Endothelial cell of umbilical vein (primary cell): ENCODE results near the gene ADM2. TPM values are rescaled to one million over a fixed set of nuclear protein-coding genes. Genes with fewer than 3 reads are reported as not detected.

ENCODE experiments used
- BruUV-seq: library from RNA; stranded (reverse); fragments of 400-500 nt; replicated peaks from 2 replicates; lab custom pipeline; 2021; lab: Mats Ljungman, UMichigan
- CTCF ChIA-PET: fragments of 300-600, 350-600 bp; sonication (Branson Sonifier 250); formaldehyde crosslinking; loops from one replicate; lab custom pipeline; 2021; ENCODE audit warnings: antibody characterized with exemption, inconsistent platforms; lab: Charles Lee
- POLR2A ChIA-PET: fragments of 300-600, 350-600 bp; sonication (Branson Sonifier 250); formaldehyde crosslinking; loops from one replicate; lab custom pipeline; 2021; ENCODE audit warnings: antibody characterized with exemption, inconsistent platforms; lab: Charles Lee
- DNase-seq: peaks from one replicate; pipeline ENCODE4 v3.0.0-alpha.2; 2011; ENCODE audit warnings: low read depth, low spot score
- FAIRE-seq: peaks from 2 replicates; lab custom pipeline; 2011; peaks lifted over from hg19 to GRCh38; lab: Jason Lieb, UNC
- H2AFZ ChIP-seq: 2 replicates; pipeline ENCODE4 v1.6.0; 2012; ENCODE audit warnings: low read depth, low read length, control low read depth, inconsistent platforms
- H3K27ac ChIP-seq: 2 replicates; pipeline ENCODE4 v1.5.1; 2011; ENCODE audit warnings: low read depth, mild to moderate bottlenecking, control low read depth, low read length, moderate library complexity; ENCODE audit not compliant: insufficient read depth
- H3K27me3 ChIP-seq, 2 experiments: 2 replicates each; pipeline versions ENCODE4 v1.6.0 to v1.6.1; 2011; ENCODE audit warnings: low read length in 2 of 2, mixed read lengths in 1 of 2; ENCODE audit not compliant: control insufficient read depth in 2 of 2, insufficient read depth in 2 of 2
- H3K36me3 ChIP-seq, 2 experiments: 2 replicates in 1 of 2; 3 replicates in 1 of 2; pipeline ENCODE4 v1.5.1; 2011; ENCODE audit warnings: low read length in 2 of 2, mild to moderate bottlenecking in 1 of 2, moderate library complexity in 1 of 2; ENCODE audit not compliant: control insufficient read depth in 2 of 2, insufficient read depth in 2 of 2; ENCODE audit errors: extremely low read depth in 1 of 2
- H3K4me1 ChIP-seq: 3 replicates; pipeline ENCODE4 v1.5.1; 2011; ENCODE audit warnings: mild to moderate bottlenecking, low read length; ENCODE audit not compliant: control insufficient read depth, insufficient read depth; ENCODE audit errors: extremely low read depth
- H3K4me2 ChIP-seq: 2 replicates; pipeline ENCODE4 v1.6.1; 2011; ENCODE audit warnings: low read length, control low read depth, mixed read lengths; ENCODE audit not compliant: insufficient read depth
- H3K4me3 ChIP-seq, 3 experiments: fragments of 200-600 bp in 1 of 3; sonication (generic), shearing (Covaris generic) in 1 of 3; replicated peaks in 1 of 3; 2 replicates each; pipeline ENCODE4 v1.5.1; 2011 to 2016; ENCODE audit warnings: control low read depth in 3 of 3, low read length in 3 of 3, mild to moderate bottlenecking in 2 of 3, inconsistent platforms in 1 of 3, low read depth in 1 of 3, moderate library complexity in 1 of 3; ENCODE audit not compliant: insufficient read depth in 1 of 3
- H3K79me2 ChIP-seq: 2 replicates; pipeline ENCODE4 v1.6.0; 2012; ENCODE audit warnings: low read length, inconsistent platforms; ENCODE audit not compliant: control insufficient read depth, insufficient read depth
- H3K9ac ChIP-seq: replicated peaks from 2 replicates; pipeline ENCODE3; 2011; ENCODE audit warnings: low read length, control low read depth; ENCODE audit not compliant: insufficient read depth; ENCODE audit errors: extremely low read depth
- H3K9me1 ChIP-seq: replicated peaks from 3 replicates; pipeline ENCODE4 v1.6.0; 2011; ENCODE audit warnings: mild to moderate bottlenecking, low read length; ENCODE audit not compliant: control insufficient read depth, insufficient read depth; ENCODE audit errors: extremely low read depth
- H3K9me3 ChIP-seq: replicated peaks from 2 replicates; pipeline ENCODE4 v1.5.1; 2012; ENCODE audit warnings: low read length, inconsistent platforms; ENCODE audit not compliant: control insufficient read depth, insufficient read depth
- H4K20me1 ChIP-seq: replicated peaks from 2 replicates; pipeline ENCODE3; 2011; ENCODE audit warnings: mild to moderate bottlenecking, low read length; ENCODE audit not compliant: control insufficient read depth, insufficient read depth; ENCODE audit errors: extremely low read depth
- CTCF ChIP-seq, 2 donors: IDR thresholded peaks; 1 replicate in 1 of 2; 2 replicates in 1 of 2; pipeline ENCODE4 v1.5.1; 2011; ENCODE audit warnings: low read length in 2 of 2, mild to moderate bottlenecking in 2 of 2, moderate library complexity in 2 of 2, control low read depth in 1 of 2, inconsistent platforms in 1 of 2, low read depth in 1 of 2; ENCODE audit not compliant: insufficient read depth in 1 of 2; ENCODE audit errors: extremely low read depth in 1 of 2
- EZH2 ChIP-seq: IDR thresholded peaks from 2 replicates; pipeline ENCODE4 v1.6.1; 2012; ENCODE audit warnings: borderline replicate concordance, low read depth, mild to moderate bottlenecking, moderate library complexity, low read length, inconsistent platforms; ENCODE audit not compliant: severe bottlenecking
- FOS ChIP-seq: IDR thresholded peaks from 2 replicates; pipeline ENCODE4 v1.6.1; 2011; ENCODE audit warnings: mild to moderate bottlenecking, low read length, moderate library complexity, borderline replicate concordance; ENCODE audit not compliant: insufficient read depth
- GATA2 ChIP-seq: IDR thresholded peaks from 2 replicates; pipeline ENCODE4 v1.7.0; 2011; ENCODE audit warnings: low read depth, mild to moderate bottlenecking, moderate library complexity, mixed read lengths, low read length; ENCODE audit not compliant: insufficient read length, insufficient read depth
- JUN ChIP-seq: IDR thresholded peaks from 2 replicates; pipeline ENCODE4 v1.6.1; 2011; ENCODE audit warnings: borderline replicate concordance, low read depth; ENCODE audit not compliant: insufficient read length, insufficient read depth
- MAX ChIP-seq: IDR thresholded peaks from 2 replicates; pipeline ENCODE4 v1.6.1; 2011; ENCODE audit not compliant: insufficient read depth, insufficient read length
- MYC ChIP-seq: IDR thresholded peaks from one replicate; pipeline ENCODE4 v1.6.1; 2011; ENCODE audit warnings: mild to moderate bottlenecking, low read depth, low read length
- POLR2AphosphoS5 ChIP-seq: IDR thresholded peaks from 2 replicates; pipeline ENCODE4 v1.6.1; 2012; ENCODE audit warnings: low read depth, mild to moderate bottlenecking, control low read depth, low read length, moderate library complexity; ENCODE audit not compliant: insufficient read depth
- dilution Hi-C: fragments of 300-500 bp; cut with MboI; formaldehyde crosslinking; loops from one replicate; pipeline ENCODE4 v1.15.0; 2019; ENCODE audit warnings: low sequenced_read_pairs; ENCODE audit not compliant: extremely low pct_ligation_motif_present
- intact Hi-C: fragments of 100-400 bp; cut with micrococcal nuclease; formaldehyde crosslinking; loops from one replicate; pipeline ENCODE4 v1.10.0; 2022
- polyA plus RNA-seq, 4 experiments: library from polyadenylated mRNA; depleted of rRNA in 3 of 4; stranded (reverse) in 3 of 4; unstranded in 1 of 4; fragments of >200 nt; gene quantifications; 2 replicates each; pipeline versions ENCODE4 v1.2.1 to v1.2.3, GENCODE V29; 2011 to 2012; ENCODE audit warnings: missing spikeins in 1 of 4
- total RNA-seq: library from RNA; stranded (reverse); gene quantifications from 2 replicates; pipeline ENCODE4 v1.2.3, GENCODE V29; 2021

Gene ADM2
- total and polyA plus RNA-seq, 2 donors (not counting 3 experiments of a cell fraction or from before 2014, with no cell fraction given), result 0.28 to 1.5 TPM

GRCh38 chr22:50483556-50483955 is 2.2 kb downstream of the ADM2 start:
- no peaks in the 10 kb centered on the region for H3K9me3 ChIP-seq
- H4K20me1 ChIP-seq, result no peaks in the 10 kb centered on the region
- no peak overlapping the region for H3K27ac ChIP-seq
- H3K36me3 ChIP-seq, result no peaks in the 10 kb centered on the region
- TF ChIP-seq CTCF (IDR thresholded peaks at IDR 0.05; ENCODE audit: extremely low read depth in 1 of 2, insufficient read depth in 1 of 2, low read depth in 1 of 2, low read length in 2 of 2) (no peak), FOS (no peak), GATA2 (no peak), POLR2AphosphoS5 (no peak), JUN (no peak), MAX (no peak), EZH2 (no peak), MYC (no peak)
- no peak overlapping the region for H2AFZ ChIP-seq
- H3K9ac ChIP-seq, result no peak overlapping the region
- intact Hi-C loops (no loop called here), dilution Hi-C loops (no loop called here)
- peaks cover 10 to 22% of the 10 kb centered on the region in 2 experiments for H3K27me3 ChIP-seq
- H3K9me1 ChIP-seq, result no peaks in the 10 kb centered on the region
- ChIA-PET CTCF (interaction anchor here (2.6 kb wide), 1 partner anchor 14 kb away, joined by 17 read pairs; no protein-coding TSS in a partner anchor), POLR2A (no interaction called here)
- DNase-seq (no peak), FAIRE-seq (no peak)
- no peaks in the 10 kb centered on the region for H3K79me2 ChIP-seq
- H3K4me3 ChIP-seq, result no peak overlapping the region
- BruUV-seq, result no TSS peak
- H3K4me1 ChIP-seq, result no peaks in the 10 kb centered on the region
- H3K4me2 ChIP-seq, result no peak overlapping the region
